Peyer's patch (tissue), 4 donors: ENCODE measurements around the gene JAZF1.

Source experiments
- POLR2A ChIP-seq, 2 donors: fragments of 450-650 bp; IDR thresholded peaks; one replicate each; pipeline ENCODE4 v1.5.1; 2017; ENCODE audit warnings: antibody characterized with exemption in 2 of 2, mild to moderate bottlenecking in 2 of 2, moderate library complexity in 2 of 2
- TF ChIP-seq, protein P1 (sequence below), 6 experiments: fragments of 450-650 bp in 4 of 6; fragments of 200-600 bp in 2 of 6; sonication (generic) in 1 of 6; IDR thresholded peaks; one replicate each; pipeline ENCODE4 v1.5.1; 2017 to 2019; ENCODE audit warnings: antibody characterized with exemption in 6 of 6, mild to moderate bottlenecking in 3 of 6, moderate library complexity in 1 of 6

DNA sequence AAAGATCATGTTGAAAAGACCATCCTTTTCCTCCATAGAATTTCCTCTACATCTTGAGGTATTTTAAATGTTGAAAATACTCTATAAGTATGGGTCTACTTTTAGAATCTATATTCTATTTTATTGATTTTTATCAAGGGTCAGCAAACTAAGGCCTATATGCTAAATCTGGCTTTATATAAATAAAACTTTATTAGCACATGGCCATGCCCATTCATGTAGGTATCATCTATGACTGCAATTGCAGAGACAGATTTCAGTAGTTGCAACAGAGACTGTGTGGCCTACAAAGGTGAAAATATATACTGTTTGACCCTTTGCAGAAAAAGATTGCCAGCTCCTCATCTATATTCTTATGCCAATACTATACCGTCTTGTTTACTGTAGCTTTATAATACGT lies 367.9 kb downstream of the JAZF1 start:
- TF ChIP-seq, protein P1, sequence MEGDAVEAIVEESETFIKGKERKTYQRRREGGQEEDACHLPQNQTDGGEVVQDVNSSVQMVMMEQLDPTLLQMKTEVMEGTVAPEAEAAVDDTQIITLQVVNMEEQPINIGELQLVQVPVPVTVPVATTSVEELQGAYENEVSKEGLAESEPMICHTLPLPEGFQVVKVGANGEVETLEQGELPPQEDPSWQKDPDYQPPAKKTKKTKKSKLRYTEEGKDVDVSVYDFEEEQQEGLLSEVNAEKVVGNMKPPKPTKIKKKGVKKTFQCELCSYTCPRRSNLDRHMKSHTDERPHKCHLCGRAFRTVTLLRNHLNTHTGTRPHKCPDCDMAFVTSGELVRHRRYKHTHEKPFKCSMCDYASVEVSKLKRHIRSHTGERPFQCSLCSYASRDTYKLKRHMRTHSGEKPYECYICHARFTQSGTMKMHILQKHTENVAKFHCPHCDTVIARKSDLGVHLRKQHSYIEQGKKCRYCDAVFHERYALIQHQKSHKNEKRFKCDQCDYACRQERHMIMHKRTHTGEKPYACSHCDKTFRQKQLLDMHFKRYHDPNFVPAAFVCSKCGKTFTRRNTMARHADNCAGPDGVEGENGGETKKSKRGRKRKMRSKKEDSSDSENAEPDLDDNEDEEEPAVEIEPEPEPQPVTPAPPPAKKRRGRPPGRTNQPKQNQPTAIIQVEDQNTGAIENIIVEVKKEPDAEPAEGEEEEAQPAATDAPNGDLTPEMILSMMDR (IDR thresholded peaks at IDR 0.05), result no peak
- no peak for TF ChIP-seq POLR2A (IDR thresholded peaks at IDR 0.05)
